ENCODE data around the gene NR3C2. TPM values are rescaled to one million over a fixed set of nuclear protein-coding genes. Genes with fewer than 3 reads are reported as not detected.
"Not testable (repeated sequence)": the region's sequence is repeated elsewhere in the genome, so short reads cannot be mapped to it uniquely, and the experiment has no call there.

Gene NR3C2
- total and polyA plus RNA-seq, 12 donors, result 1.1 to 19.8 (median 11.7) TPM

DNA sequence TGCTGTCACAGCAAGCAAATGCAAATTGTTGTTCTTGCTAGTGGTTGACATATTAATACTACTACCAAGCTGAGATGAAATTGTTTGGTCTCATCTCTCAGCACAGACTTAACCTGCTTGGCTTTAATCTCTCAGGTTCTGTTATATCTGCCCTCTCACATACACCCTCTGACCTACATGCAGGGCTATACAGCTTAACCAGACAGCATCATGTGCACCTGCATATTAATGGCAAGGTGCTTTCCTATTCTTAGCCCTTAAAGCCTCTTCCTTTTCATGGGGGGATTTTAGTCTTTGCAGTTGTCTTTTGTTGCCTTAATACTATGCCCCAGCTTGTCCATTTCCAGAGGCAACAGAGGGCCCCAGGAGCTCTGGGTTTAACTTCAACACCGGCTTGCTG, 114.5 kb downstream of the NR3C2 start:
- Histone ChIP-seq H3K4me1 (replicated peaks in 1 of 2) (no peaks in the 10 kb centered on the region), H3K27me3 (no peaks in the 10 kb centered on the region), H3K27ac (no peak overlapping the region), H3K4me3 (no peak overlapping the region), H3K36me3 (replicated peaks in 1 of 2) (no peaks in the 10 kb centered on the region), H3K9me3 (replicated peaks in 1 of 3) (no peaks in the 10 kb centered on the region)
- 92 to 100% (median 98%) methylated on average over 1 of the region's 1 CpG for WGBS, 4 donors
- intact Hi-C loops (cut with DNase I), result no loop called here
- DNase-seq, result no peak
- TF ChIP-seq, protein P1, sequence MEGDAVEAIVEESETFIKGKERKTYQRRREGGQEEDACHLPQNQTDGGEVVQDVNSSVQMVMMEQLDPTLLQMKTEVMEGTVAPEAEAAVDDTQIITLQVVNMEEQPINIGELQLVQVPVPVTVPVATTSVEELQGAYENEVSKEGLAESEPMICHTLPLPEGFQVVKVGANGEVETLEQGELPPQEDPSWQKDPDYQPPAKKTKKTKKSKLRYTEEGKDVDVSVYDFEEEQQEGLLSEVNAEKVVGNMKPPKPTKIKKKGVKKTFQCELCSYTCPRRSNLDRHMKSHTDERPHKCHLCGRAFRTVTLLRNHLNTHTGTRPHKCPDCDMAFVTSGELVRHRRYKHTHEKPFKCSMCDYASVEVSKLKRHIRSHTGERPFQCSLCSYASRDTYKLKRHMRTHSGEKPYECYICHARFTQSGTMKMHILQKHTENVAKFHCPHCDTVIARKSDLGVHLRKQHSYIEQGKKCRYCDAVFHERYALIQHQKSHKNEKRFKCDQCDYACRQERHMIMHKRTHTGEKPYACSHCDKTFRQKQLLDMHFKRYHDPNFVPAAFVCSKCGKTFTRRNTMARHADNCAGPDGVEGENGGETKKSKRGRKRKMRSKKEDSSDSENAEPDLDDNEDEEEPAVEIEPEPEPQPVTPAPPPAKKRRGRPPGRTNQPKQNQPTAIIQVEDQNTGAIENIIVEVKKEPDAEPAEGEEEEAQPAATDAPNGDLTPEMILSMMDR (IDR thresholded peaks at IDR 0.05), result no peak
- no peak for TF ChIP-seq POLR2A (IDR thresholded peaks at IDR 0.05)

DNA sequence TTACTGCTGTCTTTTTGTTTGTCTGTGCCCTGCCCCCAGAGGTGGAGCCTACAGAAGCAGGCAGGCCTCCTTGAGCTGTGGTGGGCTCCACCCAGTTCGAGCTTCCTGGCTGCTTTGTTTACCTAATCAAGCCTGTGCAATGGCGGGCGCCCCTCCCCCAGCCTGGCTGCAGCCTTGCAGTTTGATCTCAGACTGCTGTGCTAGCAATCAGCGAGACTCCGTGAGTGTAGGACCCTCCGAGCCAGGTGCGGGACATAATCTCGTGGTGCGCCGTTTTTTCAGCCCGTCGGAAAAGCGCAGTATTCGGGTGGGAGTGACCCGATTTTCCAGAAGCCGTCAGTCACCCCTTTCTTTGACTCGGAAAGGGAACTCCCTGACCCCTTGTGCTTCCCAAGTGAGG, 118.9 kb downstream of the NR3C2 start:
- intact Hi-C loops (cut with DNase I); DNase-seq; H3K36me3 ChIP-seq (replicated peaks in 1 of 2); H3K4me3 ChIP-seq; H3K27me3 ChIP-seq; H3K4me1 ChIP-seq (replicated peaks in 1 of 2); H3K27ac ChIP-seq; H3K9me3 ChIP-seq (replicated peaks in 1 of 3): not testable (repeated sequence)
- WGBS, 4 donors, result 81 to 99% (median 90%) methylated on average over 10 to 17 of the region's 17 CpGs; no CpG with 5 or more reads in 1 of the 4 donors

DNA sequence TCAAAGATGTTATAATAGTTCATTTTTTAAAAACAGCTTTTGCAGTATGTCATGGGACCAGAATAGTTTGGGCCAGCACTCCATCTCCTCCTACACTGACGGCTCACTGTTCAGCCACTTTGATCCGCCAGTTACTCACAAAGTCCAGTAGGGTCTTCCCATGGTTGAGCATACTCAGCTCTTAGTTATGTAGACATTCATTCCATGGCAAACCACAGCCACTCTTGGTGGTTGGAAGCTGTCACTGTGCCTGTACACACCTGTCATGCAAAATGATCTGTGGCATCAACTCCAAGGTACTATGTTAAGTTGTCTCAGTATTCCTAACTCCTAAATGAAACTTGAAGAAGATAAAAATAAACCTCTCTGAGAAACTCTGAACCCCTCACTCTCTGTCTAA, 127.2 kb downstream of the NR3C2 start:
- H3K4me3 ChIP-seq, result no peak overlapping the region
- H3K27ac ChIP-seq, result no peak overlapping the region
- H3K36me3 ChIP-seq (replicated peaks in 1 of 2), result no peaks in the 10 kb centered on the region
- no peak for TF ChIP-seq POLR2A (IDR thresholded peaks at IDR 0.05)
- TF ChIP-seq, protein P1 (IDR thresholded peaks at IDR 0.05), result no peak
- 82 to 100% (median 94%) methylated on average over 2 of the region's 2 CpGs for WGBS, 4 donors
- H3K27me3 ChIP-seq, result no peaks in the 10 kb centered on the region
- no peak for DNase-seq
- no peaks in the 10 kb centered on the region for H3K9me3 ChIP-seq (replicated peaks in 1 of 3)
- intact Hi-C loops (cut with DNase I), result no loop called here
- H3K4me1 ChIP-seq (replicated peaks in 1 of 2), result peaks cover 6 to 10% of the 10 kb centered on the region in 2 donors

DNA sequence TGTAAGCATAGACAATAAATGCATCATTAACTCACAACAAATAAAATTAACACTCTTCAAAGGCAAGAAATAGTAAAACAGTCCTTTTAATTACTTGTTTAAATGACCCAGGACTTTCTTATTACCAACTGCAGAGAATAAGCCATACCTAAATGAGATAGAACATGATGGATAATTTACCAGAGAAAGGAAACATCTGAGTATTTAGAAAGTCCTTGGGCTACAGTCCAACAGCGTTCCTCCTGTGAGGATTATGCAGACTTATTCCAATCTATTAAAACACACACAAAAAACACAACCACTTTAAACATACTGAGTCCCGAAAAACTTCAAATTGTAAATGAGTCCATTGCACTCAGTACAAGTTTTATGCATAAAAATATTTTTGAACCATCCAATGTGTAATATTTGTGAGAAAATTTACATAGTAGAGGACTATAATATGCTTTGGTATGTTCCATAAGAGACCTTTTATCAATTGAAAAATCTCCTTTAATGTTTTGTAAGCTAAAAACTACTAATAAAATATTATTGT, 129.2 kb downstream of the NR3C2 start:
- DNase-seq, result peak in 5 of 7 donors; percentile 21 to 54 (median 24)
- Histone ChIP-seq H3K4me3 (no peak overlapping the region), H3K36me3 (replicated peaks in 1 of 2) (no peaks in the 10 kb centered on the region), H3K27me3 (no peaks in the 10 kb centered on the region), H3K27ac (no peak overlapping the region), H3K4me1 (replicated peaks in 1 of 2) (peaks cover 6 to 10% of the 10 kb centered on the region in 2 donors), H3K9me3 (replicated peaks in 1 of 3) (no peaks in the 10 kb centered on the region)
- intact Hi-C loops (cut with DNase I), result no loop called here
- WGBS, 4 donors, result 28 to 37% (median 34%) methylated on average over 2 of the region's 2 CpGs
- TF ChIP-seq, protein P1 (IDR thresholded peaks at IDR 0.05), result no peak
- no peak for TF ChIP-seq POLR2A (IDR thresholded peaks at IDR 0.05)

DNA sequence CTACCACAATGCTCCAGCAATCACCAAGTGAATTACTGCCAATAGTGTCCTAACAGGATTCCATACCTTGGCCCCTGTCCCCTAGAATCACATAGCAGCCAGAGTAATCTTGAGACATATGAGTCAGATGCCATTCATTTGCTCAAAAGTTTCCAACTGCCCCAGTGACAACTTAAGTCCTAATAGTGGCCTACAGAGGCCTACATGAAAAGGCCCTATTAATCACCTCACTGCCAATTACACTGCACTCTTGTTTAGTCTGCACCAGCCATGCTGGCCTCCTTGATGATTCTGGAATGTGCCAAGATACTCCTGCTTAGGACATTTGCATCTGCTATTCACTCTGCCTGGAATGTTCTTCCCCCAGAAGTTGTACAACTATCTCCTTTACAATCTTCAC, 130.7 kb downstream of the NR3C2 start:
- no peaks in the 10 kb centered on the region for H3K27me3 ChIP-seq
- H3K4me1 ChIP-seq (replicated peaks in 1 of 2), result peaks cover 6 to 10% of the 10 kb centered on the region in 2 donors
- no peaks in the 10 kb centered on the region for H3K9me3 ChIP-seq (replicated peaks in 1 of 3)
- no peak overlapping the region for H3K27ac ChIP-seq
- TF ChIP-seq, protein P1 (IDR thresholded peaks at IDR 0.05), result no peak
- no peak for TF ChIP-seq POLR2A (IDR thresholded peaks at IDR 0.05)
- intact Hi-C loops (cut with DNase I), result no loop called here
- DNase-seq, result no peak
- H3K4me3 ChIP-seq, result no peak overlapping the region
- H3K36me3 ChIP-seq (replicated peaks in 1 of 2), result no peaks in the 10 kb centered on the region

Data from adrenal gland (tissue), 12 donors.